WI38 (cell line): ENCODE measurements around the gene MAGOHB.

Experiments used
- H3K4me3 ChIP-seq: 2 replicates; pipeline ENCODE4 v1.5.1; 2011; ENCODE audit warnings: low read depth, mild to moderate bottlenecking, control low read depth, low read length
- TF ChIP-seq, protein P1 (sequence below): IDR thresholded peaks from 2 replicates; pipeline ENCODE4 v1.5.1; 2012; ENCODE audit warnings: low read depth, mild to moderate bottlenecking, control low read depth, low read length

Gene MAGOHB

DNA sequence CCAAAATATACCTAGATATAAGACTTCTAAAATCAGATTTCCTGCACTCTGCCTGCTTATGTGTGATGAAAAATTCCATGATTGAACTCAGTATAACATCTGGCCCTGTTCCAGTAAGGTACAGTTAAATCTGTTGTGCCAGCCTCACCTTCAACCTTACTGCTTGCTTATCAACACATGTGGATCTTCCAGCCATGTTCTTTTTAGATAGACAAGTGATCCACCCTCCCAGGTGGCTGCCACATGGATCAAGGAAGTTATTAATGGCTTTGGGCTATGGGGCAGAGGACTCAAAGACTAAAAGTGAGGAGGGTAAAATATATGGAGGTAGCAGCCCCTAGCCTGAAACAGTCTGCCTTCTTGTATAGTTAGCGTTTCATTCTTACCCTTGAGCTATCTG lies 25.3 kb upstream of the MAGOHB start:
- TF ChIP-seq, protein P1, sequence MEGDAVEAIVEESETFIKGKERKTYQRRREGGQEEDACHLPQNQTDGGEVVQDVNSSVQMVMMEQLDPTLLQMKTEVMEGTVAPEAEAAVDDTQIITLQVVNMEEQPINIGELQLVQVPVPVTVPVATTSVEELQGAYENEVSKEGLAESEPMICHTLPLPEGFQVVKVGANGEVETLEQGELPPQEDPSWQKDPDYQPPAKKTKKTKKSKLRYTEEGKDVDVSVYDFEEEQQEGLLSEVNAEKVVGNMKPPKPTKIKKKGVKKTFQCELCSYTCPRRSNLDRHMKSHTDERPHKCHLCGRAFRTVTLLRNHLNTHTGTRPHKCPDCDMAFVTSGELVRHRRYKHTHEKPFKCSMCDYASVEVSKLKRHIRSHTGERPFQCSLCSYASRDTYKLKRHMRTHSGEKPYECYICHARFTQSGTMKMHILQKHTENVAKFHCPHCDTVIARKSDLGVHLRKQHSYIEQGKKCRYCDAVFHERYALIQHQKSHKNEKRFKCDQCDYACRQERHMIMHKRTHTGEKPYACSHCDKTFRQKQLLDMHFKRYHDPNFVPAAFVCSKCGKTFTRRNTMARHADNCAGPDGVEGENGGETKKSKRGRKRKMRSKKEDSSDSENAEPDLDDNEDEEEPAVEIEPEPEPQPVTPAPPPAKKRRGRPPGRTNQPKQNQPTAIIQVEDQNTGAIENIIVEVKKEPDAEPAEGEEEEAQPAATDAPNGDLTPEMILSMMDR = no peak

DNA sequence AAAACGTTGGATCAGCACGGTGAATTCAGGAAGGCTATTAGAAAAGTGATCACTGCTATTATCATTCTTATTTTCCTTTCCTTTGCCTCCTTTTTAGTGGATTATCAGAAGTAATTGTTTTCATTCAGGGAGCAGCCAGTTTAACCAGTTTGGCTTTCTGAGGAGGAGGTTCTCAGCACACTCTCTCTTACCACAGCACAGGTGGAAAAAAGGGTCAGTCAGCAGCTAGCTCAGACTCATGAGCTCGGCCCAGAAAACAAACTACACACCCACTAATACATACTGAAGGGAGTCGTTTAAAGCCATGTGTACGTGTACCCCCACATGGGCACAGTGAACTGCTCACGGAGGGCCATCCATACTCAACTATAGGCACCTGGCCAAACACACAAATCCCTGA lies 23.2 kb upstream of the MAGOHB start:
- no peak overlapping the region for H3K4me3 ChIP-seq
- TF ChIP-seq, protein P1 = no peak

More for the DNA sequence above, 25.3 kb upstream of the MAGOHB start:
- H3K4me3 ChIP-seq = no peak overlapping the region

DNA sequence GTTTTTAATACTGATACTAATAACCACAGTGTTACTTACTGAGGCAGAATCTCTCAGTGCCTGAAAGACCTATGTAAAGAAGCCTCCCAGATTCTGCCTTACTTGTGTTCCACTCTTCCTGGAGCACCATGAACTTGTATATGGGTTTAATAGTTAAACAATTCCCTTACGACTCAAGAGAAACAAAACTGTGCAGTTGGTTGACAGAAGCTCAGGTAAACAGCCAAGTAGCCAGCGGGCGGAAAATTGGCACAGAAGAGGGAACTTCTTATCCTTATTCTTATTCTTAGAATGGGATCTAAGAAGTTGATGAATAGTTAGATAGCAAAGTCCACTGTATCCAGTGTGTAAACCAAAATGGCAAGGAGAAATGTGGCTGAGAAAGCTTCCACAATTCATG lies 22.7 kb upstream of the MAGOHB start:
- H3K4me3 ChIP-seq = no peak overlapping the region
- TF ChIP-seq, protein P1 = no peak

DNA sequence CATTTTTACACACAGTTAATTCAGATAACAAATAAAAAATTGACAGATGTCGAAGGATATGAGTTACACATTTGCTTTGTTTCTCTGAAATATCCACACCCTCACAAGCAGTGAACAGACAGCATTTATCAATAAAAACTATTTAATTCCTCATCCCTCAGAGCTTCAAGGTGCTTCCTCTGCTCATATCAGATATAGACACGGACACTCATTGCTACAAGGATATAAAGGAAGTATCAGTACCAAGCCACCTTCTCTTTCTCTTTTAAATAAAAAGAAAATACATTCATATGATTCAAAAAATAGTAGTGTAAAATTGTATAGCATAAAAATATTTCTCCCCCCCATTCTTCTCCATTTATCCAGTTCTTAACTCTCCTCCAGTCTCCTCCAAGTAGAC lies 21.9 kb upstream of the MAGOHB start:
- H3K4me3 ChIP-seq = no peak overlapping the region
- TF ChIP-seq, protein P1 = no peak

DNA sequence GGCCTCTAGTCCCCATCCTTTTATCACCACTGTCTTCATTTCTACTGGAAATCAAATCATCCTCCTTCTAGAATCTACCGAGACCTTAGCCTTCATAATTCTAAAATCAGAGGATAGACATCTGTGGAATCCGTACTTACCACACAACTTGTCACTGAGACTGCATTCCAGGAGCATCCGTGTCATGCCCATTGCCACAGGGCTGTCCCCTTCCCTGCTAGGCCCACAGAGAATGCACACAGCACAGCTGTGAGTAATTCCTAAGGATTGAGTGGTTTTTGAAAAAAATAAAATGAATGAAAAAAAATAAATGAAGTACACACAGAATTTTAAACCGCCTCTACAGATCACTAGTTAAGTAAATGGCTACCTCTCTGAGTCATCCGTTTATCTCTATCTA lies 21.0 kb upstream of the MAGOHB start:
- TF ChIP-seq, protein P1 = no peak

DNA sequence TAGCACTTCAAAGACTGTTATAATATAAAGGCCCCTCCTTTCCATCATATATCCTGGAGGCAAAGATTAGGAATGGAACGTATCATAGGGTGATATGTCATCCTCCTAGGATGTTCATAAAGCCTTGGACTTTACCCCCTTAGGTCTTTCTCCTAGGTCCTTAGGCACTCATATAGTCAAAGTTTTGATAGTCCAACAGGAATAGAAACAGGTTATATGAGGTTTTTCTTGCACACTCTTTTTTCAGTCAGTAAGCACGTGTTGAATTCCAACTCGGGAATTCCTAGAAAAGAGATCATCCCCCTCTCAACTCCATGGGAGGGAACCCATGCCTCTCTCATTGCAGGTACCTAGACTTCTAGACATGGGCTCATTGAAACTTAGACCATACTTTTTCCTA lies 20.1 kb upstream of the MAGOHB start:
- TF ChIP-seq, protein P1 = no peak
- H3K4me3 ChIP-seq = no peak overlapping the region

More for the DNA sequence above, 21.0 kb upstream of the MAGOHB start:
- no peak overlapping the region for H3K4me3 ChIP-seq

DNA sequence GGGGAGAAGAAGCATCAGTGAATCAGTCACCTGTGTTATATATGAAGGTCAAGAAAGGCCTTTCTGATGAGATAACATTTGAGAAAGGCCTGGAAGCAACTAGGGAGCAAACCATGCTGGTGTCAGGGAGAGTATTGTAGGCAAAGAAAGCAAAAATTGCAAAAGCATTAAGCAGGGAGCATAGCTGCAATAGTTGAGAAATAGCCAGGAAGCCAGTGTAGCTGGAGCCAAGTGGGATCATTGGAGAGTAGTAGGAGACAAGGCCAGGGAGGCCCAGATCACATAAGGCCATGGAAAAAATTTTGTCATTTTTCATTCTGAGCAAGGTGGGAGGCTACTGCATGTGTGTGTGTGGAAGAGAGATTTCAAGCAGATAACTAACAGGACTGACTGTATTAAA lies 18.8 kb upstream of the MAGOHB start:
- TF ChIP-seq, protein P1 = no peak
- H3K4me3 ChIP-seq = no peak overlapping the region
